ENCODE results near the gene CEP120. TPM values are rescaled to one million over a fixed set of nuclear protein-coding genes. Genes with fewer than 3 reads are reported as not detected.

CEP120 gene
- total RNA-seq, 1 experiment from 2014 or later = 25.5 TPM

- Histone ChIP-seq H3K27ac (ENCODE audit: low read depth, low read length, poor library complexity, severe bottlenecking) (no peak overlapping the region), H3K36me3 (ENCODE audit: insufficient read depth, low read length, poor library complexity, severe bottlenecking) (peaks cover 29% of the 10 kb centered on the region), H3K27me3 (replicated peaks; ENCODE audit: insufficient read depth, low read depth, low read length, poor library complexity) (no peaks in the 10 kb centered on the region), H3K9me3 (ENCODE audit: low read depth, low read length, poor library complexity, severe bottlenecking) (peaks cover 12% of the 10 kb centered on the region), H3K4me3 (ENCODE audit: low read depth, low read length, poor library complexity, severe bottlenecking) (no peak overlapping the region), H3K4me1 (ENCODE audit: insufficient read depth, low read length, poor library complexity, severe bottlenecking) (peaks cover 20% of the 10 kb centered on the region)
- TF ChIP-seq CTCF (conservative IDR thresholded peaks at IDR 0.05; ENCODE audit: low read depth, low read length) = no peak
- TF ChIP-seq EZH2 (IDR thresholded peaks at IDR 0.05; ENCODE audit: borderline replicate concordance, low read depth, low read length, poor library complexity, severe bottlenecking) = no peak
- POLR2A ChIA-PET (ENCODE audit: low non-redundant PET) = no interaction called here
- intact Hi-C loops (cut with micrococcal nuclease; ENCODE audit: unreplicated experiment) = loop anchor here (10.0 kb wide), 1 partner anchor 655 kb away; no protein-coding TSS in a partner anchor
- DNase-seq (ENCODE audit: low spot score) = no peak
- CTCF ChIA-PET = no interaction called here
- no TSS peak for BruUV-seq (replicated peaks)
Measured at GRCh38 chr5:123360201-123360571, 63.0 kb downstream of the CEP120 start.

GRCh38 chr5:123359454-123360200 lies 63.6 kb downstream of the CEP120 start:
- TF ChIP-seq CTCF (conservative IDR thresholded peaks at IDR 0.05; ENCODE audit: low read depth, low read length) (no peak), EZH2 (IDR thresholded peaks at IDR 0.05; ENCODE audit: borderline replicate concordance, low read depth, low read length, poor library complexity, severe bottlenecking) (no peak)
- Histone ChIP-seq H3K4me3 (ENCODE audit: low read depth, low read length, poor library complexity, severe bottlenecking) (no peak overlapping the region), H3K4me1 (ENCODE audit: insufficient read depth, low read length, poor library complexity, severe bottlenecking) (peaks cover 20% of the 10 kb centered on the region), H3K9me3 (ENCODE audit: low read depth, low read length, poor library complexity, severe bottlenecking) (peaks cover 12% of the 10 kb centered on the region), H3K27ac (ENCODE audit: low read depth, low read length, poor library complexity, severe bottlenecking) (no peak overlapping the region), H3K36me3 (ENCODE audit: insufficient read depth, low read length, poor library complexity, severe bottlenecking) (peaks cover 29% of the 10 kb centered on the region), H3K27me3 (replicated peaks; ENCODE audit: insufficient read depth, low read depth, low read length, poor library complexity) (no peaks in the 10 kb centered on the region)
- ChIA-PET POLR2A (ENCODE audit: low non-redundant PET) (no interaction called here), CTCF (no interaction called here)
- BruUV-seq (replicated peaks) = no TSS peak
- intact Hi-C loops (cut with micrococcal nuclease; ENCODE audit: unreplicated experiment) = loop anchor here (10.0 kb wide), 1 partner anchor 655 kb away; no protein-coding TSS in a partner anchor
- DNase-seq (ENCODE audit: low spot score) = peak; percentile 89

DNA sequence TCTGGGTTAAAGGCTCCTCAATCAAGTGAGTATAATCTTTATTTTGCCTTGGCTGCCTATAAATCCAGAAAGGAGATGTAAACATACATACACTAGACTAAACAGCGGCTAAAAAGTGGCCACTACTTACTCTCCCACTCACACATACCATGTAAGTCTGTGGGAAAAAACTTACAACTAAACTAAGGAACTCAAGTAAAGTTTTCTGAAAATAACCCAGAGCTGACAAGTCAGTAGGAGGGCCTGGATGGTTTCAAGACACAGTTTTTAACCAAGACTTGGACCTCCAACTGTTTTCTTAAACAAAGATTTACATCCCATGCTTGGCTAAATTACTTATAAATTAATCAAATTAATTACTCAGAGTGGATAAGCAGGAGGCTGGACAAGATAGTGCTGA lies 64.5 kb downstream of the CEP120 start:
- POLR2A ChIA-PET (ENCODE audit: low non-redundant PET) = no interaction called here
- BruUV-seq (replicated peaks) = no TSS peak
- DNase-seq (ENCODE audit: low spot score) = no peak
- Histone ChIP-seq H3K4me3 (ENCODE audit: low read depth, low read length, poor library complexity, severe bottlenecking) (no peak overlapping the region), H3K4me1 (ENCODE audit: insufficient read depth, low read length, poor library complexity, severe bottlenecking) (peaks cover 20% of the 10 kb centered on the region), H3K9me3 (ENCODE audit: low read depth, low read length, poor library complexity, severe bottlenecking) (peaks cover 12% of the 10 kb centered on the region), H3K27me3 (replicated peaks; ENCODE audit: insufficient read depth, low read depth, low read length, poor library complexity) (no peaks in the 10 kb centered on the region), H3K36me3 (ENCODE audit: insufficient read depth, low read length, poor library complexity, severe bottlenecking) (peaks cover 21% of the 10 kb centered on the region), H3K27ac (ENCODE audit: low read depth, low read length, poor library complexity, severe bottlenecking) (no peak overlapping the region)
- TF ChIP-seq CTCF (conservative IDR thresholded peaks at IDR 0.05; ENCODE audit: low read depth, low read length) (no peak), EZH2 (IDR thresholded peaks at IDR 0.05; ENCODE audit: borderline replicate concordance, low read depth, low read length, poor library complexity, severe bottlenecking) (no peak)
- CTCF ChIA-PET = no interaction called here
- intact Hi-C loops (cut with micrococcal nuclease; ENCODE audit: unreplicated experiment) = no loop called here
